Ascending aorta (tissue), 2 donors: ENCODE measurements around the gene FBXO38. TPM values are rescaled to one million over a fixed set of nuclear protein-coding genes. Genes with fewer than 3 reads are reported as not detected.

Experiments used
- DNase-seq, 2 donors: peaks; one replicate each; pipeline ENCODE4 v3.0.0-alpha.2; 2019; ENCODE audit warnings: low spot score in 2 of 2
- H3K27ac ChIP-seq, 2 donors: fragments of 200-600 bp; sonication (generic); one replicate each; pipeline ENCODE4 v1.5.1; 2016 to 2017; ENCODE audit warnings: mild to moderate bottlenecking in 1 of 2
- H3K27me3 ChIP-seq: fragments of 200-600 bp; sonication (generic); one replicate; pipeline ENCODE4 v1.5.1; 2017
- H3K36me3 ChIP-seq, 2 donors: fragments of 200-600 bp; sonication (generic); one replicate each; pipeline ENCODE4 v1.5.1; 2016
- H3K4me1 ChIP-seq, 2 donors: fragments of 200-600 bp; sonication (generic); one replicate each; pipeline ENCODE4 v1.5.1; 2016 to 2017; ENCODE audit warnings: mild to moderate bottlenecking in 1 of 2
- H3K4me3 ChIP-seq, 2 donors: fragments of 200-600 bp; sonication (generic); one replicate each; pipeline ENCODE4 v1.5.1; 2016 to 2017; ENCODE audit warnings: mild to moderate bottlenecking in 1 of 2
- H3K9me3 ChIP-seq, 2 donors: fragments of 200-600 bp; sonication (generic); one replicate each; pipeline ENCODE4 v1.5.1; 2016
- intact Hi-C: fragments of 100-400 bp; cut with DNase I; formaldehyde crosslinking; loops from one replicate; pipeline ENCODE4 v1.15.1; 2023
- total RNA-seq: library from RNA; depleted of rRNA; stranded (reverse); fragments of >200 nt; gene quantifications from one replicate; pipeline ENCODE4 v1.1.0, GENCODE V29; 2016
- TF ChIP-seq, protein P1 (sequence below), 3 experiments: fragments of 200-600 bp in 2 of 3; fragments of 450-650 bp in 1 of 3; sonication (generic) in 2 of 3; IDR thresholded peaks; one replicate each; pipeline ENCODE4 v1.5.1; 2016 to 2019; ENCODE audit warnings: antibody characterized with exemption in 3 of 3, mild to moderate bottlenecking in 1 of 3, moderate library complexity in 1 of 3

FBXO38 gene
- total RNA-seq, 1 donor from 2014 or later: 12.1 TPM

DNA sequence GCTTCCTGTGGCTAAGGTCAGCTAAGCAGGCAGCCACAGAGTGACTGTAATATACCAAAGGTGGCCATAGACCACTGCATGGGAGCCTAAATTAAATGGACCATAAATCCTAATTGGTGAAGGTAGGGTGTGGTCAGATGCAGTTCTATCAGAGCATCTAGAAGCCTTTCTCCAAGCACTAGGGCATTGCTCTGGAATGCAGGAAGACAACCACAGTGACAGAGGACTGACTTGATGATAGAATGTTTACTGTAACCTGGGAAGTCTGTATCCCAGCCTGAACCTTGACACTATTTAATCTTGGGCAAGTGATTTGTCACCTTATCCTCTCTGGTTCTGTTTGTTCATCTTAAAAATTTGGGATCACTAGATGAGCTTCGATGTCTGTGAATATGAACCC lies 2.3 kb downstream of the FBXO38 start:
- intact Hi-C loops: no loop called here
- Histone ChIP-seq H3K4me1 (peaks cover 6 to 26% of the 10 kb centered on the region in 2 donors), H3K4me3 (no peak overlapping the region), H3K27ac (no peak overlapping the region), H3K36me3 (no peaks in the 10 kb centered on the region), H3K9me3 (no peaks in the 10 kb centered on the region), H3K27me3 (no peaks in the 10 kb centered on the region)
- TF ChIP-seq, protein P1, sequence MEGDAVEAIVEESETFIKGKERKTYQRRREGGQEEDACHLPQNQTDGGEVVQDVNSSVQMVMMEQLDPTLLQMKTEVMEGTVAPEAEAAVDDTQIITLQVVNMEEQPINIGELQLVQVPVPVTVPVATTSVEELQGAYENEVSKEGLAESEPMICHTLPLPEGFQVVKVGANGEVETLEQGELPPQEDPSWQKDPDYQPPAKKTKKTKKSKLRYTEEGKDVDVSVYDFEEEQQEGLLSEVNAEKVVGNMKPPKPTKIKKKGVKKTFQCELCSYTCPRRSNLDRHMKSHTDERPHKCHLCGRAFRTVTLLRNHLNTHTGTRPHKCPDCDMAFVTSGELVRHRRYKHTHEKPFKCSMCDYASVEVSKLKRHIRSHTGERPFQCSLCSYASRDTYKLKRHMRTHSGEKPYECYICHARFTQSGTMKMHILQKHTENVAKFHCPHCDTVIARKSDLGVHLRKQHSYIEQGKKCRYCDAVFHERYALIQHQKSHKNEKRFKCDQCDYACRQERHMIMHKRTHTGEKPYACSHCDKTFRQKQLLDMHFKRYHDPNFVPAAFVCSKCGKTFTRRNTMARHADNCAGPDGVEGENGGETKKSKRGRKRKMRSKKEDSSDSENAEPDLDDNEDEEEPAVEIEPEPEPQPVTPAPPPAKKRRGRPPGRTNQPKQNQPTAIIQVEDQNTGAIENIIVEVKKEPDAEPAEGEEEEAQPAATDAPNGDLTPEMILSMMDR (IDR thresholded peaks at IDR 0.05): no peak
- DNase-seq: no peak

DNA sequence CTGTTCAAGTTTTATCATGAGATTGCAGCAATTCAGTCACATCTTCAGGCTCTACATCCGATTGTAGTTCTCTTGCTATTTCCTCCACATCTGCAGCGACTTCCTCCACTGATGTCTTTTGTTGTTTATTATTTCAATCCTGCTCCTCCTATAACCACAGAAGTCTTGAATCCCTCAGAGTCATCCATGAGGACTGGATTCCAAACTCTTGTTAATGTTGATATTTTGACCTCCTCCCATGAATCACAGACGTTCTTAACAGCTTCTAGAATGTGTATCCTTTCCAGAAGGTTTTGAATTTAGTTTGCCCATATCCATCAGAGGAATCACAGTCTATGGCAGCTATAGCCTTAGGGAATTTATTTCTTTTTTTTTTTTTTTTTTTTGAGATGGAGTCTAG lies 3.6 kb downstream of the FBXO38 start:
- no peaks in the 10 kb centered on the region for H3K36me3 ChIP-seq
- peaks cover 6 to 21% of the 10 kb centered on the region in 2 donors for H3K4me1 ChIP-seq
- H3K4me3 ChIP-seq: no peak overlapping the region
- no peaks in the 10 kb centered on the region for H3K27me3 ChIP-seq
- H3K27ac ChIP-seq: no peak overlapping the region
- TF ChIP-seq, protein P1 (IDR thresholded peaks at IDR 0.05): no peak
- intact Hi-C loops: no loop called here
- no peak for DNase-seq
- H3K9me3 ChIP-seq: no peaks in the 10 kb centered on the region

DNA sequence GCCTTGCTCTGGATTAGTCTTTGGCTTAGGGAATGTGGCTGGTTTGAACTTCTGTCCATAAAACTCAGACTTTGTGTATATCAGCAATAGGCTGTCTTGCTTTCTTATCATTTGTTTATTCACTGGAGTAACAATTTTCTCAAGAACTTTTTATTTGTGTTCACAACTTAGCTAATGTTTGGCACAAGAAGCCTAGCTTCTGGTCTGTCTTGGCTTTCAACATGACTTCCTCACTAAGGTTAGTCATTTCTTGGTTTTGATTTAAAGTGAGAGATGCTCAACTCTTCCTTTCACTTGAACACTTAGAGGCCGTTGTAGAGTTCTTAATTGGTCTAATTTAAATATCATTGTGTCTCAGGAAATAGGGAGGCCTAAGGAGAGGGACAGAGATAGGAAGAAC lies 4.9 kb downstream of the FBXO38 start:
- intact Hi-C loops: no loop called here
- DNase-seq: no peak
- Histone ChIP-seq H3K27me3 (no peaks in the 10 kb centered on the region), H3K27ac (no peak overlapping the region), H3K36me3 (no peaks in the 10 kb centered on the region), H3K9me3 (no peaks in the 10 kb centered on the region), H3K4me3 (no peak overlapping the region), H3K4me1 (peaks cover 6 to 21% of the 10 kb centered on the region in 2 donors)
- TF ChIP-seq, protein P1 (IDR thresholded peaks at IDR 0.05): no peak

DNA sequence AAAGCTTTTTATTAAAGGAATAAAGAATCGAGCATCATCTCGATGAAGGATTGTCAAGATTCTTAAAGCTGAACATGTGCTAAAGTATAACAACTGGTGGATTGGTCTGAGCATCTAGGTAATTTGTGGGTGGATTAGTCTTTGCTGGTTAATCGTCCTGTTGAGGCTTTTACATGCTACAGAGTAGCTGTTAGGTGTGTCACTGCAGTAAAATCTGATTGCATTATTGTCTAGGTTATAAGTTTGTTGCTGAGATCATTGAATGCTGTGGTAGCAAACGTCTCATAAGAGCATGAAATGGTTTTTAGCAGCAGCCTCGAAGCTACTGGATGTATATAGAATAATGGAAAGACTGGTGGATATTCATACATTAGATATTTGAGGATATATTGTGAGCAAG lies 7.2 kb downstream of the FBXO38 start:
- intact Hi-C loops: no loop called here
- peaks cover 0 to 8% of the 10 kb centered on the region in 2 donors for H3K4me1 ChIP-seq
- no peak for DNase-seq

DNA sequence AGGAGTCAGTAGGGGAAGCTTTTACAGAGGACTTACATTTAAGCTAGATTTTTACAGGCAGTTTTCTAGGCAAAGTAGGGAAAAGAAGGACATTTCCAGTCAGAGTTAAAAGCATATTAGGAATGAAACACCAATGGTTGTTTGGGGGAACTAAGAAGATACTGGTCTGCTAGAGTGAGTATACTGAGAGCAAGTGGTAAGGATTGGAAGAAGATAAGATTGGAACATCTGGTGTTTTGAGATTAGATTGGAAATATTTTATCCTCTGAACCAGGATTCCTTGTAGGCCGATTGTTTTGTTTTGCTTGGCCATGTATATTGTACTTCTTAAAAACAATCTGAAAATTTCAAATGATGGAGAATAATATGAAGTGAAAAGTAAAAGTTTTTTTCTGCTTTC lies 7.7 kb downstream of the FBXO38 start:
- no peak for DNase-seq
- Histone ChIP-seq H3K4me3 (no peak overlapping the region), H3K9me3 (no peaks in the 10 kb centered on the region), H3K27me3 (no peaks in the 10 kb centered on the region), H3K4me1 (peaks cover 0 to 8% of the 10 kb centered on the region in 2 donors), H3K36me3 (peaks cover 3 to 14% of the 10 kb centered on the region in 2 donors), H3K27ac (no peak overlapping the region)
- intact Hi-C loops: no loop called here
- TF ChIP-seq, protein P1 (IDR thresholded peaks at IDR 0.05): no peak

More for the DNA sequence above, 7.2 kb downstream of the FBXO38 start:
- Histone ChIP-seq H3K36me3 (peaks cover 3 to 12% of the 10 kb centered on the region in 2 donors), H3K9me3 (no peaks in the 10 kb centered on the region), H3K4me3 (no peak overlapping the region), H3K27ac (no peak overlapping the region), H3K27me3 (no peaks in the 10 kb centered on the region)
- TF ChIP-seq, protein P1 (IDR thresholded peaks at IDR 0.05): no peak

DNA sequence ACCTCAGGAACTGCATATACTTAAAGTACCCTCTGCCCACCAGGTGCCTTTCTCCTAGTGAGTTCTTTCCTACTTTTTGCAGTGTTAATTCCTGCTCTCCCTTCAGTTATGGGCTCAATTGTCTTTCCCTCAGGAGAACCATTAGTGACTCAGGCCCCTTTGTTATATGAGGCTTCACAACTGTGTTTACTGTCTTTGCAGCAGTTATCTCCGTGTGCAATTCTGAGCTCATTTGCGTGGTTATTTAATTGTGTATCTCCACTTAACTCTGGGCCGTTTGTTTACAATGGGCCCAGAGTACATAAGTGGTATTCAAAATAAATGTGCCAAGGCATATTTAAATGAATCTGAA lies 9.6 kb downstream of the FBXO38 start:
- Histone ChIP-seq H3K27ac (no peak overlapping the region), H3K36me3 (peaks cover 7 to 16% of the 10 kb centered on the region in 2 donors), H3K27me3 (no peaks in the 10 kb centered on the region), H3K9me3 (no peaks in the 10 kb centered on the region), H3K4me3 (no peak overlapping the region), H3K4me1 (peaks cover 0 to 8% of the 10 kb centered on the region in 2 donors)
- TF ChIP-seq, protein P1 (IDR thresholded peaks at IDR 0.05): no peak
- intact Hi-C loops: no loop called here
- no peak for DNase-seq
